ENCODE data around the gene RNASE8.

RNASE8 gene

GRCh38 chr14:21090940-21091663 lies 33.5 kb downstream of the RNASE8 start:
- no peak for TF ChIP-seq CTCF (IDR thresholded peaks at IDR 0.05; ENCODE audit: extremely low read depth, missing control alignments)
- DNase-seq (ENCODE audit: low spot score) = no peak

GRCh38 chr14:21091821-21092272 lies 34.2 kb downstream of the RNASE8 start:
- no peak for TF ChIP-seq CTCF (IDR thresholded peaks at IDR 0.05; ENCODE audit: extremely low read depth, missing control alignments)
- DNase-seq (ENCODE audit: low spot score) = no peak

GRCh38 chr14:21092273-21093011 lies 34.8 kb downstream of the RNASE8 start:
- peak; percentile 98 for DNase-seq (ENCODE audit: low spot score)
- peak; percentile 100 for TF ChIP-seq CTCF (IDR thresholded peaks at IDR 0.05; ENCODE audit: extremely low read depth, missing control alignments)

- DNase-seq (ENCODE audit: low spot score) = no peak
- TF ChIP-seq CTCF (IDR thresholded peaks at IDR 0.05; ENCODE audit: extremely low read depth, missing control alignments) = no peak
Measured at GRCh38 chr14:21093018-21093417, 35.4 kb downstream of the RNASE8 start.

- DNase-seq (ENCODE audit: low spot score) = no peak
- no peak for TF ChIP-seq CTCF (IDR thresholded peaks at IDR 0.05; ENCODE audit: extremely low read depth, missing control alignments)
Measured at GRCh38 chr14:21093769-21094681, 36.4 kb downstream of the RNASE8 start.

- TF ChIP-seq CTCF (IDR thresholded peaks at IDR 0.05; ENCODE audit: extremely low read depth, missing control alignments) = no peak
Measured at GRCh38 chr14:21095430-21096205, 38.0 kb downstream of the RNASE8 start.

More at GRCh38 chr14:21095430-21096205, 38.0 kb downstream of the RNASE8 start:
- no peak for DNase-seq (ENCODE audit: low spot score)
